Right lobe of liver (tissue), 4 donors: ENCODE data around the gene EEFSEC.

Source experiments
- POLR2A ChIP-seq: fragments of 450-650 bp; IDR thresholded peaks from one replicate; pipeline ENCODE4 v1.6.1; 2017; ENCODE audit warnings: antibody characterized with exemption, mild to moderate bottlenecking
- TF ChIP-seq, protein P1 (sequence below), 4 donors: fragments of 200-600 bp in 3 of 4; fragments of 450-650 bp in 1 of 4; IDR thresholded peaks; one replicate each; pipeline versions ENCODE4 v1.5.1 to v1.8.0; 2016 to 2022; ENCODE audit warnings: antibody characterized with exemption in 4 of 4, mild to moderate bottlenecking in 2 of 4
- donor health status: DM: no; HTN: no; CAD: no.
- donor health status: DM: no; HTN: no; CAD: no.
- donor health status: DM: no; HTN: yes; CAD: no.

DNA sequence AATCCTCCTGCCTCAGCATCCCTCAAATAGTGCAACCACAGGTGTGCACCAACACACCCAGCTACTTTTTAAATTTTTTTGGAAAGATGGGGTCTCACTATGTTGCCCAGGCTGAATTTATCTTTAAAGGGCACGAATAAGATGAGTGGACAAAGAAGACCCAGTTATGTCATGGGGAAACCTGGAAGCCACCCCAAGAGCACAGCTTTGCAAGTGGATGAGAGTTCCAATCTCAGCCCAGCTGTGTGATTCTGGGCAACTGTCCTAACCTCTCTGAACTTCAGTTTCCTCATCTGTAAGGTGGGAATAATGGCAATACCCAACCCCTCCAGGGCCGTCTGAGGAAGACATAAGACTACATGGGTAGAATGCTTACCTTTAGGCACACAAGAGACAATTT lies 281.2 kb downstream of the EEFSEC start:
- TF ChIP-seq POLR2A: no peak
- TF ChIP-seq, protein P1, sequence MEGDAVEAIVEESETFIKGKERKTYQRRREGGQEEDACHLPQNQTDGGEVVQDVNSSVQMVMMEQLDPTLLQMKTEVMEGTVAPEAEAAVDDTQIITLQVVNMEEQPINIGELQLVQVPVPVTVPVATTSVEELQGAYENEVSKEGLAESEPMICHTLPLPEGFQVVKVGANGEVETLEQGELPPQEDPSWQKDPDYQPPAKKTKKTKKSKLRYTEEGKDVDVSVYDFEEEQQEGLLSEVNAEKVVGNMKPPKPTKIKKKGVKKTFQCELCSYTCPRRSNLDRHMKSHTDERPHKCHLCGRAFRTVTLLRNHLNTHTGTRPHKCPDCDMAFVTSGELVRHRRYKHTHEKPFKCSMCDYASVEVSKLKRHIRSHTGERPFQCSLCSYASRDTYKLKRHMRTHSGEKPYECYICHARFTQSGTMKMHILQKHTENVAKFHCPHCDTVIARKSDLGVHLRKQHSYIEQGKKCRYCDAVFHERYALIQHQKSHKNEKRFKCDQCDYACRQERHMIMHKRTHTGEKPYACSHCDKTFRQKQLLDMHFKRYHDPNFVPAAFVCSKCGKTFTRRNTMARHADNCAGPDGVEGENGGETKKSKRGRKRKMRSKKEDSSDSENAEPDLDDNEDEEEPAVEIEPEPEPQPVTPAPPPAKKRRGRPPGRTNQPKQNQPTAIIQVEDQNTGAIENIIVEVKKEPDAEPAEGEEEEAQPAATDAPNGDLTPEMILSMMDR (IDR thresholded peaks at IDR 0.05): no peak
